PFSK-1 (cell line): ENCODE data around the gene CASZ1.

Source experiments
- POLR2AphosphoS5 ChIP-seq: IDR thresholded peaks from 2 replicates; pipeline ENCODE4 v1.6.1; 2012; ENCODE audit warnings: low read depth, mild to moderate bottlenecking, control low read depth, low read length, moderate library complexity
- TAF1 ChIP-seq: IDR thresholded peaks from 2 replicates; pipeline ENCODE4 v1.6.1; 2012; ENCODE audit warnings: low read length, control low read depth, borderline replicate concordance; ENCODE audit not compliant: insufficient read depth
- TF ChIP-seq, protein P1 (sequence below), 2 experiments: IDR thresholded peaks; 2 replicates each; pipeline versions ENCODE4 v1.6.1 to v1.8.0; 2011 to 2012; ENCODE audit warnings: low read depth in 2 of 2, low read length in 2 of 2, control low read depth in 1 of 2, inconsistent platforms in 1 of 2, mild to moderate bottlenecking in 1 of 2, moderate library complexity in 1 of 2; ENCODE audit not compliant: insufficient read depth in 1 of 2

DNA sequence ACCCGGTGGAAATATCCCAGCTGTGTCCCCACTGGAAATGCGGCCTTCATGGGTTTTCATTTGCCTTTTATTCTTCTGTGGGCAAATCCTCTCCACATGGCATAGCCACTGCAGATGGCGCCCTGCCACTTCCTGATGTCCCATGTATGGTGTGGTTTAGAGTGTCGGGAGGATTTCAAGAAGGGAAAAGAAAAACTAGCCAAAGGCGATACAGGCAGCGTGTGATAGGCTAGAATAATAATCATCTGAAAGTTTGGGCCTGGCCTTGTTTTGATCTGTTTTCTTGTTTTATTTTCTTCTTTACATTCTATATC is 198.1 kb downstream of the CASZ1 start:
- TF ChIP-seq TAF1 = no peak
- TF ChIP-seq POLR2AphosphoS5 = no peak
- TF ChIP-seq, protein P1, sequence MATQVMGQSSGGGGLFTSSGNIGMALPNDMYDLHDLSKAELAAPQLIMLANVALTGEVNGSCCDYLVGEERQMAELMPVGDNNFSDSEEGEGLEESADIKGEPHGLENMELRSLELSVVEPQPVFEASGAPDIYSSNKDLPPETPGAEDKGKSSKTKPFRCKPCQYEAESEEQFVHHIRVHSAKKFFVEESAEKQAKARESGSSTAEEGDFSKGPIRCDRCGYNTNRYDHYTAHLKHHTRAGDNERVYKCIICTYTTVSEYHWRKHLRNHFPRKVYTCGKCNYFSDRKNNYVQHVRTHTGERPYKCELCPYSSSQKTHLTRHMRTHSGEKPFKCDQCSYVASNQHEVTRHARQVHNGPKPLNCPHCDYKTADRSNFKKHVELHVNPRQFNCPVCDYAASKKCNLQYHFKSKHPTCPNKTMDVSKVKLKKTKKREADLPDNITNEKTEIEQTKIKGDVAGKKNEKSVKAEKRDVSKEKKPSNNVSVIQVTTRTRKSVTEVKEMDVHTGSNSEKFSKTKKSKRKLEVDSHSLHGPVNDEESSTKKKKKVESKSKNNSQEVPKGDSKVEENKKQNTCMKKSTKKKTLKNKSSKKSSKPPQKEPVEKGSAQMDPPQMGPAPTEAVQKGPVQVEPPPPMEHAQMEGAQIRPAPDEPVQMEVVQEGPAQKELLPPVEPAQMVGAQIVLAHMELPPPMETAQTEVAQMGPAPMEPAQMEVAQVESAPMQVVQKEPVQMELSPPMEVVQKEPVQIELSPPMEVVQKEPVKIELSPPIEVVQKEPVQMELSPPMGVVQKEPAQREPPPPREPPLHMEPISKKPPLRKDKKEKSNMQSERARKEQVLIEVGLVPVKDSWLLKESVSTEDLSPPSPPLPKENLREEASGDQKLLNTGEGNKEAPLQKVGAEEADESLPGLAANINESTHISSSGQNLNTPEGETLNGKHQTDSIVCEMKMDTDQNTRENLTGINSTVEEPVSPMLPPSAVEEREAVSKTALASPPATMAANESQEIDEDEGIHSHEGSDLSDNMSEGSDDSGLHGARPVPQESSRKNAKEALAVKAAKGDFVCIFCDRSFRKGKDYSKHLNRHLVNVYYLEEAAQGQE (IDR thresholded peaks at IDR 0.05; ENCODE audit: insufficient read depth in 1 of 2, low read depth in 2 of 2, low read length in 2 of 2) = no peak
